HK-2 (cell line): ENCODE measurements around the gene TARS3.
A peak's percentile ranks its signal among the peaks of the same experiment; 100 is the strongest.
"Not testable (repeated sequence)": the region's sequence is repeated elsewhere in the genome, so short reads cannot be mapped to it uniquely, and the experiment has no call there.

Experiments used
- DNase-seq: peaks from one replicate; pipeline ENCODE4 v3.0.0-alpha.2; 2018; ENCODE audit not compliant: unreplicated experiment

Gene TARS3

GRCh38 chr15:101723874-101724674 lies at the start of gene TARS3:
Gene TARS3 (minus strand): TSS chr15:101724473. CDS start chr15:101724387, 86 bp downstream.
- peak; percentile 89 for DNase-seq

- DNase-seq, result no peak
These were observed 49.3 kb upstream of the TARS3 start for GRCh38 chr15:101773496-101774100.

DNA sequence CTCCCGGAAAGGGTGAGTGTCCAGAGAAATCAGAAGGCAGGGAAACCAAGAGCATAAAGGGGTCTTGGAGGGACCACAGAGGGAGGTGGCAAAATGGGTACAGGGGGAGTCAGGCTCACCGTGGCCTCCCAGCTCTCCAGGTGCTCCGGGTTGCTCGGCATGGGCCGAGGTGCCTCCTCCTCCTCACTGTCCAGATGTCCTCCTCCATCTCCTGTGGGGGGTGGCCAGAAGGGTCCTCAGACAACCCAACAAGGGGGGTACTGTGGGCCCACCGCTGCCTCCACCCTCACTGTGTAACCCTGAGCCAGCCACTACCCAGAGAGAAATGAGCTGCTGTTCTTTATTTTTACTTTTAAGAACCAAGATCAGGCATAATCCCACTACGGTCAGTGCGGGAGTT lies 48.6 kb upstream of the TARS3 start:
- DNase-seq, result no peak

DNA sequence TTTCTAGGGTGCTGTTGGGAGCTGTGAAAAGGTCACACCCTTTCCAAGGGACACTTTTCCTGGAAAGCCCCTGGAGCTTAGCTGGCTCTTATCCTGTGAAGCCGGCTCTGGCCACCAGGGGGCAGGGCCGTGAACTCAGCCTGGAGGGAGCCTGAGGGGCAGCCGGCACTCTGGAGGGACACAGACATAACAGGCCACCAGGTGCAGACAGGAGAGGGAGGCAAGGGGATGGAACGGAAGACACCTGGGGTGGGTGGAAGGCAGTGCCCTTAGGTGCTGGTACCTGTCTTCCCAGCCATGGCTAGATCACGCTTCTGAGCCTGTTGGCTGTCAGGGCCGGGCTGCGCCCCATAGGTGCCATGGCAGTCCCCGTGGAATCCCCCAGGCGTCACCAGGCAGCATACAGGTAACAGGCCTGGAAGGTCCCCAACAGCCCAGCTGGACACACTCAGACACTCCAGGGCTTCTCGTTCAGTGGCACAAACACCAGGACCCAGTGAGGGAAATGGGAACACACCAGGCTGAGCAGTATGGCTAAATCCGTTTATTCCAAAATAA lies 42.9 kb upstream of the TARS3 start:
- DNase-seq, result not testable (repeated sequence)

DNA sequence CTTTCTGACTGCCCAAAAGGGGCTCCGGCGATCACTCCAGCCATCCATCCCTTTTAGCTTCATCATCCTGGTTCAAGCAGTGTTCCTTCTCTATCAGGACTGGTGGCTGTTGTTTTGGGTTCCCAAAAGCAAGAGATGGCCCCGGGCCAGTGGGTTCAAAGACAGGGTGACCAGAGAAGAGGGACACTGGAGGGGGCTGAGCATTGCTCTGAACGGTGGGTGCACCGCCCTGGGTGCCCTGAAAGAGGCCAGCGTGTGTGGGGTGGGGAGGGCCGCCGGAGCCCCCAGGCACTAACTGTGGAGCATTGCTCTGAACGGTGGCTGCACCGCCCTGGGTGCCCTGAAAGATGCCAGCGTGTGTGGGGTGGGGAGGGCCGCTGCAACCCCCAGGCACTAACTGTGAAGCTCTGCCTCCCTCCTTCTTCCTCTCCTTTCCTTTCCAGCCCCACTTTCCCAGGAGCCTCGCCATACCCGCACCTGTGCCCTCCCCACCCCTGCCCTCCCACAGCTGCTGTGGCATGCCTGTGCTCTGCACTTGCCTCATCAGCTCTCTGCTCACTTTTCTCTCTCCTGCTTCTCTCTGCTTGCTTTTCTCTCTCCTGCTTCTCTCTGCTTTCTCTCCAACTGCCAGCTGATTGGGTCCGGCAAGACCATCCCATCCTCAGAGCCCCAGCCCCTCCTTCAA lies 41.6 kb upstream of the TARS3 start:
- DNase-seq, result no peak

DNA sequence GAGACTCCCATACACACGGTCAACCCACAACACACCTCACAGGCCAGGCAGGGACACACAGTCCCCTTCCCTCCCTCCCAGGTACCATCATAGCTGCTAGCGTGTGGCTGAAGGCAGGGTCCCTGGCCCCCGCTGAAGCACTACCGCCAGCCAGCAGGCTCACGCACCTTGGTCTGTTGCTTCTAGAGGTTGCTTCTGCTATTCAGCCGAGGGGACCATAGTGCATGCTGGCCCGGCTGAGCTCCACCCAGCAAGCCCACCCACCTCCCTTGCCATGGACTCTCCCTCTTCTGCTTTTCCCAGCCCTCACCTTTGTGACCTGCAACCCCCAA lies 41.0 kb upstream of the TARS3 start:
- not testable (repeated sequence) for DNase-seq

DNA sequence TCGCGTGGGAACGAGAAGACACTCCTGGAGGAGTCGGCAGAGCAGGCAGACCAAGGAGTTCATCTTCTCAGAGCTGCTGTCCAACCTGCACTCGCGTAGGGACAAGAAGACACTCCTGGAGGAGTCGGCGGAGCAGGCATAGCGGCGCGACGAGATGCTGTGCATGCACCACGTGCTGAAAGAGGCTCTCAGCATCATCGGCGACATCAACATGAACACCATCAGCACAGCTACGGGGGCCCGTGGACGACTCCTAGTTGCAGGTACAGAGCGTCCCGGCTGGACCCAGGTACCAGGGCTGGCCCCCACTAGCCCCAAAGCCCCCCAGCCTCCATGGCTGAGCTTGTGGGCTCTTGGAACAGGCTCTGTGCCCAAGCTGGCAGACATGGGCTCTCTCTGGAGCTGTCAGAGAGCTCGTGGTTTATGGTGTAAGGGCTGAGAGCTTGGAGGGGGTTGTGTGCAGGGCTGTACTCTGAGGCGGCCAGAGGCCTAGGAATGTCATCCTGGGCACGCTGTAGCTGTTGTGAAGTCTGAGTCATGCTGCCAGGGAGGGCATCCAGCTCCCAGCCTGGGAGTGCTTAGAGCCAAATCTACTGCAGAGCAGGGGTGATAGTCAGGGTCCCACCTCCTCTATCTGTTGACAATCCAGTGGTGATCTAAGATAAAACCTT lies 40.5 kb upstream of the TARS3 start:
- DNase-seq, result peak; percentile 28

DNA sequence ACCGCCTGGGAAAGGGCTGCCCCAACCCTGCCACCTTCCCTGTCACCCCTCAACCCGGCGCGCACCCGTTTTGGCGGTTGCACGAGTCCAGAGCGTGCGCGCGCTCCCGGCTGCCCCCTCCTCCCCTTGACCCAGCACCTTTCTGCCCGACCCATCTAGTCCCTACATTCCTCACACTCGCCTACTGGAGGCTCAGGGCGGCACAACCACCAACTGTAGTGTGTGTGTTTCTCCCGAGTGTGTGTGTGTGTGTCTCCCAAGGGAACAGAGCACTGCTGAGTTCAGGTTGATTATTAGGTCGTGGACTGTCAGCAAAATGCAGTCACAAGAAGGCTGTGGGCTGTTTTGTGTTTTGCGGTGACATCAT lies 22.4 kb upstream of the TARS3 start:
- DNase-seq, result not testable (repeated sequence)

GRCh38 chr15:101734837-101735236 lies 10.6 kb upstream of the TARS3 start:
- DNase-seq, result not testable (repeated sequence)

- DNase-seq, result no peak
These were observed 9.3 kb upstream of the TARS3 start for GRCh38 chr15:101733545-101733944.

DNA sequence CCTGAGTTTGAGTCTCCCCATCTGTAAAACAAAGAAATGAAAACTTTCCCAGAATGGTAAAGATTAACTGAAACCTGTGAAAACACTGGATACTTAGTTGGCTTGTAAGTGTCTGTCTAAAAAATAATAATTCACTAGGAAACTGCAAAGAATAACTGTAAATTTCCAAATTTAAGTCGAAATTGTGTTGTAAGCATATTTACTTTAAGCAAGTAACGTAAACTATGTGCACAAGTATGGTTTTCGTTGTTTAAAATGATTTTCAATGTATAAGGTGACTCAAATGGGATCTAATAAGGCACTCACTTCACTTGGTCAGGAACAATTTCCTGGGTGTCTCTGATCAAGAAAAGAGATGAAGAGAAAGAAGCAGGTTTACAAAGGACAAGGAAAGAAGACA lies 8.5 kb upstream of the TARS3 start:
- no peak for DNase-seq

DNA sequence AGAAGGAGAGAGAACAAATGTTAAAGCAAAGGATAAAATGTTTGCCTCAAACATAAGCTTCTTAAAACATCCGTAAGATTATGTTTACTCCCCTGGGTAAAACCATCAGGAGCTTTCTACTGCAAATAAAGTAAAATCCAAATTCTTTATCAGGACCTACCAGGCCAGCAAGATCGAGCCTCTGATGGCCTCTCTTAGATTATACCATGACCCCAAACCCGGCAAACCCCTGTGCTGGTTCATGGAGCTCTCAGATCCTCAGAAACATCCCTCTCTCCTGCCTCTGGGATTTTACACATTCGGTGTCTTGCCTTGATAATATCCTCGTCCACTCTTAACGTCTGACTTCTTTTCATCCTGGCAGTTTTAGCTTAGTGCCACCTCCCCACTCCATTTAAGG lies 7.5 kb upstream of the TARS3 start:
- no peak for DNase-seq

GRCh38 chr15:101727186-101727585 lies 2.9 kb upstream of the TARS3 start:
- no peak for DNase-seq

DNA sequence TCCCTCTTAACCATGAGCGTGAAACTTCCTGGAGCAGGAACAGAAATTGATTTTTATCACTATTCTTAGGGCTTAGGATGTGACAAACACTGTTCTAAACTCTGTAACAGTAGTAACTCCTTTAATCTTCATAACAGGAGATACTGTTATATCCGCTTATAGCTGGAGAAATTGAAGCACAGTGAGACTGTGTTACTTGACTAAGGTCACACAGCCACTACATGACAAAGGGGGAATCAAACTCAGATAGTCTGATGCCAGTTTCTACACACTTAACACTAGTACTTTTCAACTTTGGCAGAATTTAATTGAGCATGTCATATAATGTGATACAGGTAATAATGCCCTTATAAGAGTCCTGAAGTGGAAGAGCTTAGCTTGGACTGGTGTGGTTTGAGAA lies 800 bp upstream of the TARS3 start:
- DNase-seq, result no peak

GRCh38 chr15:101724675-101725005 lies 367 bp upstream of the TARS3 start:
- DNase-seq, result no peak

DNA sequence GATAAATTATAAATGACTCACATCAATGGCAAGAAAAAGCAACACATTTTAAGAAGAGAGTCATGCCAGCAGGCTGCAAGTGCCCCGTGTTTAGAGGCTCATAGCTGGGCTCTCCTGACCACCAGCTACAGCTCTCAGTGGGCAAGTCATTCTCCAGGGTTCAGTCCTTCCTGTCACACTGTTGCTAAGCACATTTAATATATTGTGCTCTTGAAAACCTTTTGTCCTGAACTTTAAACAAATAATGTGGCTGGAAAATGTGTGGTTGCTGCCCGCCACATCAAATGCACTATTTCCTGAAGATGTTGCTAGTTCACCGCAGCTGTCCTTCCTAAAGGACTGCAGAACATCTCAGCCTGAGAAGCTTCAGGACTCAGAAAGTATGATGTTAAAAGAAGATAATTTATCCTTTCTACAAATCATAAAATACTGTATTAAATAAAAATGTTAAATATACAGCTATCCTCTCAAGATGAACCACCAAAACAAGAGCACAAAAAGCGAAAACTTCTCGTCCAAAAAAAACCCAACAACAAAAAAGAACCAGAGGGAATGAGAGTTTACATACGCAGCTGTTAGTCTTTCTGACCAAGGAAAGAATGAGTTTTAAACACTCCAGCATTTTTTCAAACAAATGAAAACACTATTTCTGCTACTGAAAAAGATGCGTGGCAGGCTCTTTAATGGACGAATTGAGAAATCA lies 951 bp downstream of the TARS3 start:
- peak; percentile 5 for DNase-seq

GRCh38 chr15:101718896-101719295 lies 5.4 kb downstream of the TARS3 start:
- DNase-seq, result no peak

DNA sequence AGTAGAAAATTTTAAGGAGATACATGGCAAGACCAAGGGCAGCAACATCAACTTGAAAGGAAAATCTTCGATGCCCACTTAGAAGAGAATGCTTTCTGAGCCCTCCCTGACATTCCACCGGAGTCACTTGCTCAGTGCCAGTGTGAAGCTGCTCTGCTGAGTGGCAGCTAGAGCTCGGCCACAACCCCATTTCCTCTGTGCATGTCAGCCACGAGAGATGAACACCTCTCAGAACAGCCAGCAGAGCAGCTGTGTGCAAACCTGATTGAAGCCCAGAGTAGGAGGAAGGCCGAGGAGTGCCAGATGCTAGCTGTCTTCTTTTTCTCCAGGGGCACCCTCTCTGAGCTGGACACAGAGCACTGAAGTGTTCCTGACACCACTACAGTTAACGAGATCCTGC lies 12.2 kb downstream of the TARS3 start:
- DNase-seq, result no peak

DNA sequence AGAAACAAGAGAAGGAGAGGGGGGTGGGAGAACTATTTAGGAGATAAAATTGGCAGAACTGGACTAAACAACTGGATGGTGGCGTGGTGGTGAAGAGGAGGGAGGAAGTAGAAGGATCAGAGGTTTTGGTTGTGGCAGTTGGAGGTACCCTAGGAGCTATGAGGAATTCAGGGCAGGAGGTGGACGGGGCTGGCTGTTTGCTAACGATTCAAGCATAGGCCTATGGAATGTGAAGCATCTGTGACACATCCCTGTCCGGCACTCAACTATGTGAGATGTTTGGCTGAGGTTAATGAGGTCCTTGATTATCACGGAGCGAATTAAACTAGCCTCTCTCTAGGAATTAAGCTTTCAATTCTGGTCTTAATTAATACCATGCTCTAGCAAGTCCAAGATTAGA lies 13.5 kb downstream of the TARS3 start:
- DNase-seq, result peak; percentile 45

DNA sequence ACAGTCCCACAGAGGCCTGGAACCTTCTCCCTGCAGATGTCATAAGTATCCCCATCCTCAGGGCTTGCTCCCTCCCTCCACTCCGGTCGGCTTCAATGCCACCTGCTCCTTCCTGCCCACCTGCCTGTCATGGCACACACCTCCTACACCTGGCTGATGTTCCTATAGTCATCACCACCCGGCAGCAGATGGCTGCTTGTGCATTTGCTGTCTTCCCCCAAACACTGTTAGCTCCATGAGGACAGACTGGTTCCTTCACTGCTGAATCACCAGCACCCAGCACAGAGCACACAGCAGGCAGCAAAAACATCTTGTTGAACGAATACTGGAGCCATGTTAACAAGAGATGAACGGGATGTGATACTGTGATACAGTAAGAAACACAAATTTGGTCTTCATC lies 14.8 kb downstream of the TARS3 start:
- no peak for DNase-seq

DNA sequence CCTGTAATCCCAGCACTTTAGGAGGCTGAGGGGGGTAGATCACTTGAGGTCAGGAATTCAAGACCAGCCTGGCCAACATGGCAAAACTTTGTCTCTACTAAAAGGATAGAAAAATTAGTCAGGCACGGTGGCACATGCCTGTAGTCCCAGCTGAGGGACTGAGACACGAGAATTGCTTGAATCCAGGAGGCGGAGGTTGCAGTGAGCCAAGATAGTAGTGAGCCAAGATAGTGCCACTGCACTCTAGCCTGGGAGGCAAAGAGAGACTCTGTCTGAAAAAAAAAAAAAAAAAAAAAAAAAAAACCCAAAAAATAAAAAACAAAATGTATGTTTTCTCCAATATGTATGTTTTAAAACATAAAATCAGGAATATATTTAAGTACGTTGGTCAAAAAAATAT lies 16.3 kb downstream of the TARS3 start:
- DNase-seq, result no peak

DNA sequence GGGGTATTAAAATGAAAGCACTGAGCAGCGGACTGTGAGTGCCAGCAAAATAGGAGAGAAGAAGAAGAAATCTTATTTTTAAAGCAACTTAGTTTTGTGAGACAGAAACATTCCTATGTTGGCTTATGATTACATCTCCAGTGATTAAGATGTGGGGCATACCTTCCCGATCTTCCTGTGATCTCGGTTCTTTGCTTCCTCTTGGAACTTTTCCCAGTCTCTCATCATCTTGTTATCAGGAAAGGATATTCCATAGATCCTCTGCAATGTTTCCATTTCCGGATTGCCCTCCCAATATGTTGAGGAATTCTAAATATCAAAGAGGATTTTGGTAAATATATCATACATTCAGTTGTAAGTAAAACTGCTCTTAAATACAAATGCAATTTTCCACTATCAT lies 22.2 kb downstream of the TARS3 start:
- DNase-seq, result no peak
